LNCAP (cell line): ENCODE measurements around the gene METRNL.

Source experiments
- CTCF ChIP-seq: fragments of 450-650 bp; IDR thresholded peaks from 2 replicates; pipeline ENCODE4 v1.5.1; 2017; ENCODE audit warnings: mild to moderate bottlenecking

The METRNL gene

GRCh38 chr17:83121921-83122820, 42.8 kb downstream of the METRNL start:
- no peak for TF ChIP-seq CTCF

- no peak for TF ChIP-seq CTCF
These were observed 43.4 kb downstream of the METRNL start for GRCh38 chr17:83122834-83123233.

GRCh38 chr17:83123896-83124801, 44.7 kb downstream of the METRNL start:
- TF ChIP-seq CTCF = no peak

- TF ChIP-seq CTCF = no peak
These were observed 45.6 kb downstream of the METRNL start for GRCh38 chr17:83124871-83125514.

GRCh38 chr17:83125515-83126274, 46.3 kb downstream of the METRNL start:
- no peak for TF ChIP-seq CTCF

GRCh38 chr17:83126275-83126811, 46.9 kb downstream of the METRNL start:
- no peak for TF ChIP-seq CTCF
